Thyroid gland (tissue), 4 donors: Measurements from ENCODE around the gene PTPRZ1. TPM values are rescaled to one million over a fixed set of nuclear protein-coding genes. Genes with fewer than 3 reads are reported as not detected.

ENCODE experiments used
- DNase-seq, 2 donors: peaks; one replicate each; pipeline ENCODE4 v3.0.0-alpha.2; 2019
- H3K27ac ChIP-seq, 3 donors: fragments of 200-600 bp; sonication (generic); 1 replicate in 2 of 3; 2 replicates in 1 of 3; pipeline ENCODE4 v1.5.1; 2016 to 2019; ENCODE audit warnings: mild to moderate bottlenecking in 1 of 3, moderate library complexity in 1 of 3
- H3K27me3 ChIP-seq: fragments of 200-600 bp; sonication (generic); one replicate; pipeline ENCODE4 v1.5.1; 2019
- H3K36me3 ChIP-seq, 2 donors: fragments of 200-600 bp; sonication (generic); one replicate each; pipeline ENCODE4 v1.5.1; 2016 to 2019
- H3K4me1 ChIP-seq, 2 donors: fragments of 200-600 bp; sonication (generic); one replicate each; pipeline ENCODE4 v1.5.1; 2017 to 2019
- H3K4me3 ChIP-seq, 3 donors: fragments of 200-600 bp; sonication (generic); replicated peaks in 1 of 3; 1 replicate in 2 of 3; 2 replicates in 1 of 3; pipeline ENCODE4 v1.5.1; 2016; ENCODE audit warnings: mild to moderate bottlenecking in 1 of 3
- H3K9me3 ChIP-seq: fragments of 200-600 bp; sonication (generic); one replicate; pipeline ENCODE4 v1.5.1; 2017
- CTCF ChIP-seq, 6 experiments: fragments of 200-600 bp in 3 of 6; fragments of 450-650 bp in 3 of 6; sonication (generic) in 3 of 6; IDR thresholded peaks; one replicate each; pipeline ENCODE4 v1.5.1; 2016 to 2019; ENCODE audit warnings: antibody characterized with exemption in 6 of 6, mild to moderate bottlenecking in 2 of 6, inconsistent platforms in 1 of 6, moderate library complexity in 1 of 6
- POLR2A ChIP-seq, 2 donors: fragments of 450-650 bp; IDR thresholded peaks; one replicate each; pipeline ENCODE4 v1.6.1; 2017; ENCODE audit warnings: antibody characterized with exemption in 2 of 2, mild to moderate bottlenecking in 2 of 2, moderate library complexity in 1 of 2
- intact Hi-C: fragments of 100-400 bp; cut with DNase I; formaldehyde crosslinking; loops from one replicate; pipeline ENCODE4 v1.15.1; 2023
- small RNA-seq: library from RNA; depleted of rRNA; stranded (forward); fragments of <200 nt; gene quantifications from one replicate; pipeline ENCODE3, GENCODE V24; 2016
- total RNA-seq, 4 donors: library from RNA; depleted of rRNA; stranded (reverse); fragments of >200 nt; gene quantifications; one replicate each; pipeline ENCODE4 v1.2.3, GENCODE V29; 2016

Gene PTPRZ1
- total RNA-seq, 4 donors from 2014 or later, result 0.10 to 0.67 (median 0.11) TPM; not detected in 1

- Histone ChIP-seq H3K4me1 (no peaks in the 10 kb centered on the region), H3K9me3 (no peaks in the 10 kb centered on the region), H3K36me3 (peaks cover 0 to 8% of the 10 kb centered on the region in 2 donors), H3K27me3 (no peaks in the 10 kb centered on the region), H3K4me3 (no peak overlapping the region), H3K27ac (no peak overlapping the region)
- TF ChIP-seq CTCF (IDR thresholded peaks at IDR 0.05) (no peak), POLR2A (IDR thresholded peaks at IDR 0.05) (no peak)
- intact Hi-C loops, result no loop called here
- no peak for DNase-seq
Observed at GRCh38 chr7:122103064-122103463, 230.1 kb downstream of the PTPRZ1 start.

Small RNAs within 50 kb of the gene (small RNA-seq; reads per million reads assigned to genes)
- not detected for gene RNU7-154P
